GM23338 (cell line): ENCODE data around the gene ANKRD31. TPM values are rescaled to one million over a fixed set of nuclear protein-coding genes. Genes with fewer than 3 reads are reported as not detected.

Experiments
- ATAC-seq: fragments of 200-7000 bp; cut with Tn5 transposase; 3 replicates; pipeline ENCODE4 v1.9.1; 2020
- DNase-seq: peaks from one replicate; pipeline ENCODE4 v3.0.0-alpha.2; 2015; ENCODE audit warnings: low spot score
- H2AFZ ChIP-seq: fragments of 200-600 bp; sonication (generic); 2 replicates; pipeline ENCODE4 v1.8.0; 2016; ENCODE audit warnings: antibody characterized with exemption, mild to moderate bottlenecking, moderate library complexity
- H3F3A ChIP-seq: fragments of 200-600 bp; sonication (generic); replicated peaks from 2 replicates; pipeline ENCODE4 v1.8.0; 2017; ENCODE audit warnings: antibody characterized with exemption, mixed run types, low read depth
- H3K27ac ChIP-seq: fragments of 200-600 bp; sonication (generic); 2 replicates; pipeline ENCODE4 v1.6.1; 2016; ENCODE audit warnings: low read depth
- H3K27me3 ChIP-seq: fragments of 200-600 bp; sonication (generic); 2 replicates; pipeline ENCODE4 v1.8.0; 2016; ENCODE audit warnings: mild to moderate bottlenecking, mixed run types, moderate library complexity; ENCODE audit not compliant: insufficient read depth
- H3K36me3 ChIP-seq: fragments of 200-600 bp; sonication (generic); 2 replicates; pipeline ENCODE4 v1.8.0; 2016; ENCODE audit warnings: mild to moderate bottlenecking; ENCODE audit not compliant: insufficient read depth
- H3K4me1 ChIP-seq: fragments of 200-600 bp; sonication (generic); 2 replicates; pipeline ENCODE4 v1.8.0; 2016; ENCODE audit warnings: mild to moderate bottlenecking, moderate library complexity; ENCODE audit not compliant: insufficient read depth
- H3K4me2 ChIP-seq: fragments of 200-600 bp; sonication (generic); 2 replicates; pipeline ENCODE4 v1.7.1; 2017; ENCODE audit warnings: mixed run types
- H3K4me3 ChIP-seq: fragments of 200-600 bp; sonication (generic); 2 replicates; pipeline ENCODE4 v1.6.1; 2016; ENCODE audit warnings: mixed run types
- H3K79me2 ChIP-seq: fragments of 200-600 bp; sonication (generic); replicated peaks from 2 replicates; pipeline ENCODE4 v1.8.0; 2017; ENCODE audit warnings: mild to moderate bottlenecking; ENCODE audit not compliant: insufficient read depth
- H3K9me2 ChIP-seq: fragments of 200-600 bp; sonication (generic); 2 replicates; pipeline ENCODE4 v1.8.0; 2017; ENCODE audit not compliant: insufficient read depth
- H4K20me1 ChIP-seq: fragments of 200-600 bp; sonication (generic); replicated peaks from 2 replicates; pipeline ENCODE4 v1.8.0; 2017; ENCODE audit warnings: mild to moderate bottlenecking; ENCODE audit not compliant: insufficient read depth
- H3K27ac Mint-ChIP-seq: 2 replicates; pipeline ENCODE4 v1.8.0; 2020; ENCODE audit warnings: inconsistent platforms, mild to moderate bottlenecking, moderate library complexity, mixed read lengths
- H3K27me3 Mint-ChIP-seq: 3 replicates; pipeline ENCODE4 v1.8.0; 2022; ENCODE audit warnings: low read depth, mild to moderate bottlenecking, moderate library complexity, mixed read lengths, inconsistent platforms; ENCODE audit not compliant: insufficient read depth, poor library complexity
- H3K36me3 Mint-ChIP-seq: 3 replicates; pipeline ENCODE4 v1.8.0; 2021; ENCODE audit warnings: low read depth, mild to moderate bottlenecking, inconsistent platforms, moderate library complexity, mixed read lengths
- H3K4me1 Mint-ChIP-seq: 3 replicates; pipeline ENCODE4 v1.8.0; 2020; ENCODE audit warnings: mild to moderate bottlenecking, inconsistent platforms, mixed read lengths
- H3K4me3 Mint-ChIP-seq: 3 replicates; pipeline ENCODE4 v1.8.0; 2021; ENCODE audit warnings: moderate library complexity, mild to moderate bottlenecking, inconsistent platforms, mixed read lengths
- H3K9me3 Mint-ChIP-seq: 3 replicates; pipeline ENCODE4 v1.8.0; 2020; ENCODE audit warnings: moderate library complexity, mild to moderate bottlenecking, inconsistent platforms, mixed read lengths
- CREB1 ChIP-seq: fragments of 250-450 bp; sonication (Bioruptor Pico); IDR thresholded peaks from 2 replicates; pipeline ENCODE4 v1.5.0; 2020; ENCODE audit warnings: low read depth, mild to moderate bottlenecking, moderate library complexity
- EZH2 ChIP-seq: fragments of 200-600 bp; sonication (generic); IDR thresholded peaks from one replicate; pipeline ENCODE4 v1.8.0; 2017; ENCODE audit warnings: antibody characterized with exemption, mild to moderate bottlenecking, low read depth; ENCODE audit not compliant: unreplicated experiment
- EZH2phosphoT487 ChIP-seq: fragments of 200-600 bp; sonication (generic); IDR thresholded peaks from one replicate; pipeline ENCODE4 v1.8.1; 2018; ENCODE audit warnings: antibody characterized with exemption; ENCODE audit not compliant: unreplicated experiment
- JUNB ChIP-seq: IDR thresholded peaks from one replicate; pipeline ENCODE4 v1.6.1; 2016; ENCODE audit warnings: antibody characterized with exemption; ENCODE audit not compliant: unreplicated experiment
- NANOG ChIP-seq: IDR thresholded peaks from 2 replicates; pipeline ENCODE4 v1.6.1; 2016; ENCODE audit warnings: antibody characterized with exemption, borderline replicate concordance
- POLR2AphosphoS5 ChIP-seq: IDR thresholded peaks from 2 replicates; pipeline ENCODE4 v1.6.1; 2016; ENCODE audit warnings: antibody characterized with exemption, low read depth
- STAT1 ChIP-seq: IDR thresholded peaks from one replicate; pipeline ENCODE4 v1.6.1; 2016; ENCODE audit warnings: antibody characterized with exemption; ENCODE audit not compliant: unreplicated experiment
- ZNF114 ChIP-seq: fragments of 250-450 bp; sonication (Bioruptor Pico); IDR thresholded peaks from 2 replicates; pipeline ENCODE4 v1.5.0; 2020; ENCODE audit warnings: mild to moderate bottlenecking, moderate library complexity
- ZNF331 ChIP-seq: fragments of 250-450 bp; sonication (Bioruptor Pico); IDR thresholded peaks from 2 replicates; pipeline ENCODE4 v1.5.0; 2020; ENCODE audit warnings: low read depth, mild to moderate bottlenecking, moderate library complexity
- polyA plus RNA-seq: library from polyadenylated mRNA; unstranded; fragments of >200 nt; fragmentation: Nextera tagmentation; extraction: Ambion mirVana; gene quantifications from 2 replicates; pipeline ENCODE4 v1.2.1, GENCODE V29; 2016
- total RNA-seq: library from RNA; depleted of rRNA; stranded (reverse); fragments of >200 nt; shearing (Covaris generic); gene quantifications from 2 replicates; pipeline ENCODE4 v1.2.3, GENCODE V29; 2014
- TF ChIP-seq, protein P1 (sequence below): IDR thresholded peaks from 2 replicates; pipeline ENCODE4 v1.6.1; 2016; ENCODE audit warnings: antibody characterized with exemption
- TF ChIP-seq, protein P2 (sequence below): fragments of 250-450 bp; sonication (Bioruptor Pico); IDR thresholded peaks from 2 replicates; pipeline ENCODE4 v1.5.0; 2020; ENCODE audit warnings: mild to moderate bottlenecking, moderate library complexity
- TF ChIP-seq, protein P3 (sequence below), 2 experiments: fragments of 200-600 bp in 1 of 2; sonication (generic) in 1 of 2; conservative IDR thresholded peaks; 2 replicates each; pipeline versions ENCODE4 v1.5.1 to v1.6.1; 2016 to 2017; ENCODE audit warnings: antibody characterized with exemption in 2 of 2, low read depth in 2 of 2, mild to moderate bottlenecking in 2 of 2, moderate library complexity in 1 of 2
- TF ChIP-seq, protein P4 (sequence below): IDR thresholded peaks from one replicate; pipeline ENCODE4 v1.6.1; 2018; ENCODE audit warnings: antibody characterized with exemption; ENCODE audit not compliant: unreplicated experiment

ANKRD31 gene
- total and polyA plus RNA-seq, 2 experiments from 2014 or later: 0.18 to 0.59 TPM

DNA sequence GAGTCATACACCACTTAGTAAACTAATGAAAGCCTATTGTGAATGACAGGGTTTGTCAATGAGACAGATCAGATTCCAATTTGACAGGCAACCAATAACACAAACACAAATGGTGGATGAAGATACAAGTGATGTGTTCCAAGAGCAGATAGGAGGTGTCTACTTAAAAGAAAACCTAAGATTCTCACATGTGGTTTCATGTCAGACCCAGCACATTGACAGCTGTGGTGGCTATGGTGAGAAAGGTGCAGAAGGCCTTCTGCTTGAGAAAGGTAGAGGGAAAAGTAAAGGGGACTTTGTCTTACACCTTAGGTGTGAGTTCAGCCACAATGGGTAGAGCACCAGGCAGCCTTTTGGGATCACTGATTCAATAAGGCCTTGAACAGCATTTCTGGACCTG lies 11.2 kb downstream of the ANKRD31 start:
- no peaks in the 10 kb centered on the region for H4K20me1 ChIP-seq
- no peak for DNase-seq
- no peak for ATAC-seq
- no peak overlapping the region for H3K4me3 Mint-ChIP-seq
- H3K9me2 ChIP-seq: 0 out of 2 replicates have a peak, but pooled peaks cover 5% of the 10 kb centered on the region
- H3K9me3 Mint-ChIP-seq: 0 out of 3 replicates have a peak, but pooled peaks cover 4% of the 10 kb centered on the region
- no peak overlapping the region for H3K27ac Mint-ChIP-seq
- TF ChIP-seq STAT1 (no peak), ZNF114 (no peak), POLR2AphosphoS5 (no peak), ZNF331 (CRISPR knock-in tag) (no peak), NANOG (no peak), EZH2 (no peak), JUNB (no peak), CREB1 (no peak), EZH2phosphoT487 (no peak)
- TF ChIP-seq, protein P1, sequence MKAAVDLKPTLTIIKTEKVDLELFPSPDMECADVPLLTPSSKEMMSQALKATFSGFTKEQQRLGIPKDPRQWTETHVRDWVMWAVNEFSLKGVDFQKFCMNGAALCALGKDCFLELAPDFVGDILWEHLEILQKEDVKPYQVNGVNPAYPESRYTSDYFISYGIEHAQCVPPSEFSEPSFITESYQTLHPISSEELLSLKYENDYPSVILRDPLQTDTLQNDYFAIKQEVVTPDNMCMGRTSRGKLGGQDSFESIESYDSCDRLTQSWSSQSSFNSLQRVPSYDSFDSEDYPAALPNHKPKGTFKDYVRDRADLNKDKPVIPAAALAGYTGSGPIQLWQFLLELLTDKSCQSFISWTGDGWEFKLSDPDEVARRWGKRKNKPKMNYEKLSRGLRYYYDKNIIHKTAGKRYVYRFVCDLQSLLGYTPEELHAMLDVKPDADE: no peak
- TF ChIP-seq, protein P2, sequence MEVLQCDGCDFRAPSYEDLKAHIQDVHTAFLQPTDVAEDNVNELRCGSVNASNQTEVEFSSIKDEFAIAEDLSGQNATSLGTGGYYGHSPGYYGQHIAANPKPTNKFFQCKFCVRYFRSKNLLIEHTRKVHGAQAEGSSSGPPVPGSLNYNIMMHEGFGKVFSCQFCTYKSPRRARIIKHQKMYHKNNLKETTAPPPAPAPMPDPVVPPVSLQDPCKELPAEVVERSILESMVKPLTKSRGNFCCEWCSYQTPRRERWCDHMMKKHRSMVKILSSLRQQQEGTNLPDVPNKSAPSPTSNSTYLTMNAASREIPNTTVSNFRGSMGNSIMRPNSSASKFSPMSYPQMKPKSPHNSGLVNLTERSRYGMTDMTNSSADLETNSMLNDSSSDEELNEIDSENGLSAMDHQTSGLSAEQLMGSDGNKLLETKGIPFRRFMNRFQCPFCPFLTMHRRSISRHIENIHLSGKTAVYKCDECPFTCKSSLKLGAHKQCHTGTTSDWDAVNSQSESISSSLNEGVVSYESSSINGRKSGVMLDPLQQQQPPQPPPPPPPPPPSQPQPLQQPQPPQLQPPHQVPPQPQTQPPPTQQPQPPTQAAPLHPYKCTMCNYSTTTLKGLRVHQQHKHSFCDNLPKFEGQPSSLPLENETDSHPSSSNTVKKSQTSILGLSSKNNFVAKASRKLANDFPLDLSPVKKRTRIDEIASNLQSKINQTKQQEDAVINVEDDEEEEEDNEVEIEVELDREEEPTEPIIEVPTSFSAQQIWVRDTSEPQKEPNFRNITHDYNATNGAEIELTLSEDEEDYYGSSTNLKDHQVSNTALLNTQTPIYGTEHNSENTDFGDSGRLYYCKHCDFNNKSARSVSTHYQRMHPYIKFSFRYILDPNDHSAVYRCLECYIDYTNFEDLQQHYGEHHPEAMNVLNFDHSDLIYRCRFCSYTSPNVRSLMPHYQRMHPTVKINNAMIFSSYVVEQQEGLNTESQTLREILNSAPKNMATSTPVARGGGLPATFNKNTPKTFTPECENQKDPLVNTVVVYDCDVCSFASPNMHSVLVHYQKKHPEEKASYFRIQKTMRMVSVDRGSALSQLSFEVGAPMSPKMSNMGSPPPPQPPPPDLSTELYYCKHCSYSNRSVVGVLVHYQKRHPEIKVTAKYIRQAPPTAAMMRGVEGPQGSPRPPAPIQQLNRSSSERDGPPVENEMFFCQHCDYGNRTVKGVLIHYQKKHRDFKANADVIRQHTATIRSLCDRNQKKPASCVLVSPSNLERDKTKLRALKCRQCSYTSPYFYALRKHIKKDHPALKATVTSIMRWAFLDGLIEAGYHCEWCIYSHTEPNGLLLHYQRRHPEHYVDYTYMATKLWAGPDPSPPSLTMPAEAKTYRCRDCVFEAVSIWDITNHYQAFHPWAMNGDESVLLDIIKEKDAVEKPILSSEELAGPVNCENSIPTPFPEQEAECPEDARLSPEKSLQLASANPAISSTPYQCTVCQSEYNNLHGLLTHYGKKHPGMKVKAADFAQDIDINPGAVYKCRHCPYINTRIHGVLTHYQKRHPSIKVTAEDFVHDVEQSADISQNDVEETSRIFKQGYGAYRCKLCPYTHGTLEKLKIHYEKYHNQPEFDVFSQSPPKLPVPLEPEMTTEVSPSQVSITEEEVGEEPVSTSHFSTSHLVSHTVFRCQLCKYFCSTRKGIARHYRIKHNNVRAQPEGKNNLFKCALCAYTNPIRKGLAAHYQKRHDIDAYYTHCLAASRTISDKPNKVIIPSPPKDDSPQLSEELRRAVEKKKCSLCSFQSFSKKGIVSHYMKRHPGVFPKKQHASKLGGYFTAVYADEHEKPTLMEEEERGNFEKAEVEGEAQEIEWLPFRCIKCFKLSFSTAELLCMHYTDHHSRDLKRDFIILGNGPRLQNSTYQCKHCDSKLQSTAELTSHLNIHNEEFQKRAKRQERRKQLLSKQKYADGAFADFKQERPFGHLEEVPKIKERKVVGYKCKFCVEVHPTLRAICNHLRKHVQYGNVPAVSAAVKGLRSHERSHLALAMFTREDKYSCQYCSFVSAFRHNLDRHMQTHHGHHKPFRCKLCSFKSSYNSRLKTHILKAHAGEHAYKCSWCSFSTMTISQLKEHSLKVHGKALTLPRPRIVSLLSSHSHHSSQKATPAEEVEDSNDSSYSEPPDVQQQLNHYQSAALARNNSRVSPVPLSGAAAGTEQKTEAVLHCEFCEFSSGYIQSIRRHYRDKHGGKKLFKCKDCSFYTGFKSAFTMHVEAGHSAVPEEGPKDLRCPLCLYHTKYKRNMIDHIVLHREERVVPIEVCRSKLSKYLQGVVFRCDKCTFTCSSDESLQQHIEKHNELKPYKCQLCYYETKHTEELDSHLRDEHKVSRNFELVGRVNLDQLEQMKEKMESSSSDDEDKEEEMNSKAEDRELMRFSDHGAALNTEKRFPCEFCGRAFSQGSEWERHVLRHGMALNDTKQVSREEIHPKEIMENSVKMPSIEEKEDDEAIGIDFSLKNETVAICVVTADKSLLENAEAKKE (CRISPR knock-in tag): no peak
- TF ChIP-seq, protein P3, sequence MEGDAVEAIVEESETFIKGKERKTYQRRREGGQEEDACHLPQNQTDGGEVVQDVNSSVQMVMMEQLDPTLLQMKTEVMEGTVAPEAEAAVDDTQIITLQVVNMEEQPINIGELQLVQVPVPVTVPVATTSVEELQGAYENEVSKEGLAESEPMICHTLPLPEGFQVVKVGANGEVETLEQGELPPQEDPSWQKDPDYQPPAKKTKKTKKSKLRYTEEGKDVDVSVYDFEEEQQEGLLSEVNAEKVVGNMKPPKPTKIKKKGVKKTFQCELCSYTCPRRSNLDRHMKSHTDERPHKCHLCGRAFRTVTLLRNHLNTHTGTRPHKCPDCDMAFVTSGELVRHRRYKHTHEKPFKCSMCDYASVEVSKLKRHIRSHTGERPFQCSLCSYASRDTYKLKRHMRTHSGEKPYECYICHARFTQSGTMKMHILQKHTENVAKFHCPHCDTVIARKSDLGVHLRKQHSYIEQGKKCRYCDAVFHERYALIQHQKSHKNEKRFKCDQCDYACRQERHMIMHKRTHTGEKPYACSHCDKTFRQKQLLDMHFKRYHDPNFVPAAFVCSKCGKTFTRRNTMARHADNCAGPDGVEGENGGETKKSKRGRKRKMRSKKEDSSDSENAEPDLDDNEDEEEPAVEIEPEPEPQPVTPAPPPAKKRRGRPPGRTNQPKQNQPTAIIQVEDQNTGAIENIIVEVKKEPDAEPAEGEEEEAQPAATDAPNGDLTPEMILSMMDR (conservative IDR thresholded peaks at IDR 0.05; ENCODE audit: low read depth in 2 of 2): no peak
- TF ChIP-seq, protein P4, sequence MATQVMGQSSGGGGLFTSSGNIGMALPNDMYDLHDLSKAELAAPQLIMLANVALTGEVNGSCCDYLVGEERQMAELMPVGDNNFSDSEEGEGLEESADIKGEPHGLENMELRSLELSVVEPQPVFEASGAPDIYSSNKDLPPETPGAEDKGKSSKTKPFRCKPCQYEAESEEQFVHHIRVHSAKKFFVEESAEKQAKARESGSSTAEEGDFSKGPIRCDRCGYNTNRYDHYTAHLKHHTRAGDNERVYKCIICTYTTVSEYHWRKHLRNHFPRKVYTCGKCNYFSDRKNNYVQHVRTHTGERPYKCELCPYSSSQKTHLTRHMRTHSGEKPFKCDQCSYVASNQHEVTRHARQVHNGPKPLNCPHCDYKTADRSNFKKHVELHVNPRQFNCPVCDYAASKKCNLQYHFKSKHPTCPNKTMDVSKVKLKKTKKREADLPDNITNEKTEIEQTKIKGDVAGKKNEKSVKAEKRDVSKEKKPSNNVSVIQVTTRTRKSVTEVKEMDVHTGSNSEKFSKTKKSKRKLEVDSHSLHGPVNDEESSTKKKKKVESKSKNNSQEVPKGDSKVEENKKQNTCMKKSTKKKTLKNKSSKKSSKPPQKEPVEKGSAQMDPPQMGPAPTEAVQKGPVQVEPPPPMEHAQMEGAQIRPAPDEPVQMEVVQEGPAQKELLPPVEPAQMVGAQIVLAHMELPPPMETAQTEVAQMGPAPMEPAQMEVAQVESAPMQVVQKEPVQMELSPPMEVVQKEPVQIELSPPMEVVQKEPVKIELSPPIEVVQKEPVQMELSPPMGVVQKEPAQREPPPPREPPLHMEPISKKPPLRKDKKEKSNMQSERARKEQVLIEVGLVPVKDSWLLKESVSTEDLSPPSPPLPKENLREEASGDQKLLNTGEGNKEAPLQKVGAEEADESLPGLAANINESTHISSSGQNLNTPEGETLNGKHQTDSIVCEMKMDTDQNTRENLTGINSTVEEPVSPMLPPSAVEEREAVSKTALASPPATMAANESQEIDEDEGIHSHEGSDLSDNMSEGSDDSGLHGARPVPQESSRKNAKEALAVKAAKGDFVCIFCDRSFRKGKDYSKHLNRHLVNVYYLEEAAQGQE: no peak
- H3K4me1 Mint-ChIP-seq: no peaks in the 10 kb centered on the region
- H3K36me3 ChIP-seq: no peaks in the 10 kb centered on the region
- H3K27me3 Mint-ChIP-seq: peaks cover 2% of the 10 kb centered on the region
- no peaks in the 10 kb centered on the region for H3K4me1 ChIP-seq
- H3K27ac ChIP-seq: no peak overlapping the region
- no peak overlapping the region for H2AFZ ChIP-seq
- no peaks in the 10 kb centered on the region for H3K27me3 ChIP-seq
- no peaks in the 10 kb centered on the region for H3K36me3 Mint-ChIP-seq
- no peak overlapping the region for H3K4me3 ChIP-seq
- H3F3A ChIP-seq: no peaks in the 10 kb centered on the region
- H3K4me2 ChIP-seq: no peak overlapping the region
- no peaks in the 10 kb centered on the region for H3K79me2 ChIP-seq
